Nephron progenitor cell (in vitro differentiated cells): Measurements from ENCODE around the gene AHCY.

ENCODE experiments used
- DNase-seq: peaks from one replicate; pipeline ENCODE4 v3.0.0; 2021
- H3K27ac Mint-ChIP-seq: 2 replicates; pipeline ENCODE4 v1.8.0; 2021; ENCODE audit warnings: mild to moderate bottlenecking, moderate library complexity, mixed read lengths
- H3K27me3 Mint-ChIP-seq: 2 replicates; pipeline ENCODE4 v1.8.0; 2021; ENCODE audit warnings: mild to moderate bottlenecking, low read depth, mixed read lengths; ENCODE audit not compliant: poor library complexity
- H3K36me3 Mint-ChIP-seq: 2 replicates; pipeline ENCODE4 v1.8.0; 2021; ENCODE audit warnings: low read depth, mixed read lengths
- H3K4me1 Mint-ChIP-seq: 2 replicates; pipeline ENCODE4 v1.8.0; 2021; ENCODE audit warnings: mixed read lengths
- H3K4me3 Mint-ChIP-seq: 2 replicates; pipeline ENCODE4 v1.8.0; 2021; ENCODE audit warnings: mild to moderate bottlenecking, moderate library complexity, mixed read lengths
- H3K9me3 Mint-ChIP-seq: 2 replicates; pipeline ENCODE4 v1.8.0; 2021; ENCODE audit warnings: mild to moderate bottlenecking, moderate library complexity, mixed read lengths
- TF ChIP-seq, protein P1 (sequence below): fragments of 200-600 bp; sonication (generic); IDR thresholded peaks from 2 replicates; pipeline ENCODE4 v1.5.0; 2021; ENCODE audit warnings: antibody characterized with exemption

Gene AHCY

DNA sequence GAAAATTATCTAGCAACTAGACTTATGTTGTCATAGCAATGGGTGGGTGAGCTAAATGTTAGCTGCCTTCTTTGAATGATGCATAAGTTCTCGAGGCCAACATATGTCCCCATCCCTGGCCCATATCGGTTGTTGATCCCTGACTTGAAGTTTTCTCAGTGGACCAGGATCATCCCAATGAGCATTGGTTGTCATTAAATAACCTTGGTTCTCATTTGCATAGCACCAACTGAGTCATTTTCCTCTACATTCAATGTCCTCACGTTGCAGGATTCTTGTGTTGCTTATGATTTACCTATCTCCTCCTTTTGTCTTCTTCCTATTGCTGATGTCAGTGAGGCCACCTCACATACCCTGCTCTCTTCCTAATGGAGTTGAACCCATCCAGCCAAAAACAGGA, 12.1 kb upstream of the AHCY start:
- H3K27ac Mint-ChIP-seq: no peak overlapping the region
- TF ChIP-seq, protein P1, sequence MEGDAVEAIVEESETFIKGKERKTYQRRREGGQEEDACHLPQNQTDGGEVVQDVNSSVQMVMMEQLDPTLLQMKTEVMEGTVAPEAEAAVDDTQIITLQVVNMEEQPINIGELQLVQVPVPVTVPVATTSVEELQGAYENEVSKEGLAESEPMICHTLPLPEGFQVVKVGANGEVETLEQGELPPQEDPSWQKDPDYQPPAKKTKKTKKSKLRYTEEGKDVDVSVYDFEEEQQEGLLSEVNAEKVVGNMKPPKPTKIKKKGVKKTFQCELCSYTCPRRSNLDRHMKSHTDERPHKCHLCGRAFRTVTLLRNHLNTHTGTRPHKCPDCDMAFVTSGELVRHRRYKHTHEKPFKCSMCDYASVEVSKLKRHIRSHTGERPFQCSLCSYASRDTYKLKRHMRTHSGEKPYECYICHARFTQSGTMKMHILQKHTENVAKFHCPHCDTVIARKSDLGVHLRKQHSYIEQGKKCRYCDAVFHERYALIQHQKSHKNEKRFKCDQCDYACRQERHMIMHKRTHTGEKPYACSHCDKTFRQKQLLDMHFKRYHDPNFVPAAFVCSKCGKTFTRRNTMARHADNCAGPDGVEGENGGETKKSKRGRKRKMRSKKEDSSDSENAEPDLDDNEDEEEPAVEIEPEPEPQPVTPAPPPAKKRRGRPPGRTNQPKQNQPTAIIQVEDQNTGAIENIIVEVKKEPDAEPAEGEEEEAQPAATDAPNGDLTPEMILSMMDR: no peak
- DNase-seq: no peak
- peaks cover 36% of the 10 kb centered on the region for H3K27me3 Mint-ChIP-seq
- H3K4me1 Mint-ChIP-seq: peaks cover 5% of the 10 kb centered on the region
- H3K4me3 Mint-ChIP-seq: no peak overlapping the region
- H3K9me3 Mint-ChIP-seq: no peaks in the 10 kb centered on the region
- no peaks in the 10 kb centered on the region for H3K36me3 Mint-ChIP-seq

DNA sequence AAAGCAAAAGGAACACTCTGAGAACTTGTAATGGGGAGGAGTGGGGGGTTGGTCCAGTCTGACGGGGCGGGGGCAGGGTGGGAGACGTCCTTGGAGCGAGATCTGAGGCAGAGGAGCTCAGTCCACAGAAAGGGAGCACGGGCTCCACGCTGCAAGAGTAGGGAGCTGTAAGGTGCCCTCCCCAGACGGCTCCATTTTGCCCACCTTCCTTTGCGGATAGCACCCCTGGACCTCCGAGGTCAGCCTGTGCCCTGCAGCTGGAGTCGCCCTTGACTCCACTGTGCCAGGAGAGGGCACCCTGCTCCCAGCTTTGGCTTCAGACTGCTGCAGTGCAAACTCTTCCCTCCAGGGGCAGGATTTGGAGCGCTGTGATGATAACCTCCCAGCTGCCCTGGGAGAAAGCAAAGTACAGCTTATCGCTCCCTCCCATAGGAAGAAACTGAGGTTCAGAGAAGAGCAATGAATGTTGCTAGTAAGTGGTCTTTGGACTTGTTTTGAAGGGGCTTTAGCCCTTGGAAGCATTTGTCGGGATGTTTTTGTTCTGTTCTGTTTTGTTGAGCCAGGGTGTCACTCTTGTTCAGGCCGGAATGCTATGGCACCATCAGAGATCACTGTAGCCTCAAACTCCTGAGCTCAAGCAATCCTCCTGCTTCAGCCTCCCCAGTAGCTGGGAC, 9.5 kb upstream of the AHCY start:
- H3K27me3 Mint-ChIP-seq: peaks cover 57% of the 10 kb centered on the region
- peaks cover 5% of the 10 kb centered on the region for H3K4me1 Mint-ChIP-seq
- no peak overlapping the region for H3K27ac Mint-ChIP-seq
- H3K36me3 Mint-ChIP-seq: no peaks in the 10 kb centered on the region
- peak overlapping the region; percentile 48 for H3K4me3 Mint-ChIP-seq
- no peaks in the 10 kb centered on the region for H3K9me3 Mint-ChIP-seq
- TF ChIP-seq, protein P1: peak; percentile 98
- DNase-seq: peak; percentile 87

DNA sequence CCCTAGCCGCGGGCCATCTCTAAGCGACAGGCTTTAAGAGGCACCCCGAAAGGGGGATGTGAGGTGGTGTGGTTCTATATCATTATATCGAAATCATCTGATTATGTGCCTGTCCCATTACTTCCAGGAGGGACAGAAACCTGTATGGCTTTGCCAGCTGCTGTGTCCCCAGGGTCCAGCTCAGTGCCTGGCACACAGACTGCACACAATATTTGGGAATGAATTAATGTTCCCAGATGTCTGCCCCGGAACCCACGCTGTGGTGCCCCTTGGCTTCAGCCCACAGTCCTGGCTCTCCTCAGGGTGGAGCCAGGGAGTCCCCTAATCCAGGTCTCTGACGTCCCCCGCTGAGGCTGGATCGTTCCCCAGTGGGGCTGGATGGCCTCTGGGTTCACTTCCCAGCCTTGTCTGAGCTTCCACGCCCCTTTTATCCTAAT, 8.9 kb upstream of the AHCY start:
- no peaks in the 10 kb centered on the region for H3K36me3 Mint-ChIP-seq
- H3K9me3 Mint-ChIP-seq: no peaks in the 10 kb centered on the region
- no peak overlapping the region for H3K27ac Mint-ChIP-seq
- TF ChIP-seq, protein P1: no peak
- peaks cover 5% of the 10 kb centered on the region for H3K4me1 Mint-ChIP-seq
- DNase-seq: no peak
- H3K4me3 Mint-ChIP-seq: peak overlapping the region; percentile 57
- H3K27me3 Mint-ChIP-seq: peaks cover 57% of the 10 kb centered on the region

DNA sequence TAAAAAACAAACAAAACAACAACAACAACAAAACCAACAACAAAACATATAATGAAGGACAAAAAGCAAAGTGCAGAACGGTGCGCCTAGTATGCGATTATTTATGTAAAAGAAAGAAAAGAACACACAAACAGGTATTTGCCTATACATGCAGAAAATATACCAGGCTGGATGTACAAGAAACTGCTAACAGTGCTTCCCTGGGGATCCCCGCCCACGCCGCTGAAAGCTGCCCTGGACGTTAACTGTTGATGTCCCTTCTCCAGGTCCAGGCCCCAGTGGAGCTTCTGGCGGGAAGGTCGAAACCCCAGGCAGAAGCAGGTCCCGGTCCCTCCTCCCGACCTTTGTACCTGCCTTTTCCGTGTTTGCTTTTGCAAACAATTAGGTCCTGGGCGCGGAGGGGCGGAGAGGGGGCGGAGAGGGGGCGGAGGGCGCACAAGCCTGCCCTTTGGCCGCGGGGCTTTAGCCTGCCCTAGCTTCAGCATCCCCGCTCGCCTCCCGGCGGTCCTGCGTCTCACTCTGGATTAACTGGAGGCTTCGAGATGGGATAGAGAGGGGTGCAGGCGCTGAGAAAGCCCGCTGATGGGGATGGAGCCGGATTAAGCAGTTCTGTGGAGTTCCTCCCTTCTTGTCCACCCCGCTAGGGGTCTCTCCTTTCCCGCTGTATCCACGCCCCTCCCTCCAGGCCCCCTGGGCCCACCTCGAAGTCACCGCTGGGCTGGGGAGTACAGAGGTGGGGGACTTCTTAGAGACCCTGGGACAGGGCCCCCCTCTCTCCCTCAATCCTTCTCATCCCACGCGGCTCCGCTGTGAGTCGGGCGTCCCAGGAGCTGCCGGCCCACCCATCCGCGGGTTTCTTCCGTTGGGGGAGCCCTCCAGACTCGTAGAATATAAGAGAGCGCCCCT, 8.2 kb upstream of the AHCY start:
- Mint-ChIP-seq H3K4me3 (peak overlapping the region; percentile 57), H3K9me3 (no peaks in the 10 kb centered on the region), H3K4me1 (peaks cover 5% of the 10 kb centered on the region), H3K27me3 (peaks cover 57% of the 10 kb centered on the region), H3K36me3 (no peaks in the 10 kb centered on the region), H3K27ac (no peak overlapping the region)
- TF ChIP-seq, protein P1: no peak
- peak; percentile 43 for DNase-seq

DNA sequence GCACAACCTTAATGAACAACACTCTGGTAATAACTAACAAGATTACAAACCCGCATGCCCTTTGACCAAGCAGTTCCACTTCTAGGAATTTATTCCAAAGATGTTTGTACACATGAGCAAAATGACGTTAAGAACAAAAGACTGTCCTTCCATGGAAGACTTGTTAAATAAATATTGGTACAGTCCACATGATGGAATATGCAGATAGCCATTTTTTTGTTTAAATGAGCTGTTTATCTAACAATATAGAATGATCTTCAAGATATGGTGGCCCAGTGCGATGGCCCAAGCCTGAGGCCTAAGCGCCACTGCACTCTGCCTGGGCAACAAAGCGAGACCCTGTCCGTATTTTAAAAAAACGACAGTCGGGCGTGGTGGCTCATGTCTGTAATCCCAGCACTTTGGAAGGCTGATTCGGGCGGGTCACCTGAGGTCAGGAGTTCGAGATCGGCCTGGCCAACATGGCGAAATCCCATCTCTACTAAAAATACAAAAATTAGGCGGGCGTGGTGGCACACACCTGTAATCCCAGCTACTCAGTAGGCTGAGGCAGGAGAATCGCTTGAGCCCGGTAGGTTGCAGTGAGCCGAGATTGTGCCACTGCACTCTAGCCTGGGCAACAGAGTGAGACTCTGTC, 7.4 kb upstream of the AHCY start:
- TF ChIP-seq, protein P1: no peak
- no peak for DNase-seq
- Mint-ChIP-seq H3K9me3 (no peaks in the 10 kb centered on the region), H3K4me1 (peaks cover 8% of the 10 kb centered on the region), H3K4me3 (peak overlapping the region; percentile 57), H3K27me3 (peaks cover 57% of the 10 kb centered on the region), H3K27ac (no peak overlapping the region), H3K36me3 (no peaks in the 10 kb centered on the region)
